IPS-18a (cell line): ENCODE measurements around the gene TBC1D4.

Experiments used
- H3K27ac ChIP-seq: one replicate; pipeline ENCODE4 v1.5.1; 2013; ENCODE audit warnings: low read length
- H3K27me3 ChIP-seq: one replicate; pipeline ENCODE4 v1.6.1; 2013; ENCODE audit warnings: mild to moderate bottlenecking, low read length; ENCODE audit not compliant: control insufficient read depth, insufficient read depth
- H3K36me3 ChIP-seq: one replicate; pipeline ENCODE4 v1.6.1; 2013; ENCODE audit warnings: low read depth, low read length; ENCODE audit not compliant: control insufficient read depth
- H3K4me1 ChIP-seq: one replicate; pipeline ENCODE4 v1.6.1; 2013; ENCODE audit warnings: low read depth, low read length; ENCODE audit not compliant: control insufficient read depth
- H3K4me3 ChIP-seq: one replicate; pipeline ENCODE4 v1.5.1; 2013; ENCODE audit warnings: low read length
- H3K9ac ChIP-seq: one replicate; pipeline ENCODE4 v1.6.1; 2013; ENCODE audit warnings: mild to moderate bottlenecking, low read length, moderate library complexity
- H3K9me3 ChIP-seq: one replicate; pipeline ENCODE4 v1.6.1; 2013; ENCODE audit warnings: low read depth, low read length; ENCODE audit not compliant: control insufficient read depth

TBC1D4 gene

DNA sequence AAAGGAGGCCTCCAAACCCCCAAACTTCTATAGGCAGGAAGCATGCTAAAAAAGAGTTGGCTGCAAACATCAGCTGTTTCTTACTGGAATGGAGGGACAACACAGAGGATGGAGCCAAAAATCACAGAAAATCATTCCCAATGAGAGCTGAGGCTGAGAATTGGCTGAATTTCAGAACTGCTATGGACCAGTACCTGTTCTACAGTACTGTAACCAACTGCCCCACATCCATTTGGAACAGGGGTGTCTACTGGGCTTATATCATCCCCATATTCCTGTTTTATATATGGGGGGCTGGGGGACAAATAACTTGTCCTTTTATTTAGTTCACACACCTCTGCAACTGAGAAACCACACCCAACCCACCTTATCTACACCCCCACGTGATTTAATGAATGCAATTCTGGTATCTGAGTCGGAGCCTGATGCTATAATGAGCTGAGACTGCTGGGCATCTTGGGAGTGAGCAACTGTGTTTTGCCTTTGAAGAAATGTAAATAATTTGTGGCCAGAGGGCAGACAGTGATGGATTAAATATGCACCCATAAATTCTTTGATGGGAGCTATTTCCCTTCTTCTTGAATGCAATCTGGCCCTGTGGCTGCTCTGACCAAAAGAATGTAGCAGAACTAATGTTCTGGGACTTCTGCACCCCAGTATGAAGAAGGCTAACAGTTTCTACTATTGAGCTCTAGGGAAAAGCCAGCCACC lies 82.6 kb downstream of the TBC1D4 start:
- Histone ChIP-seq H3K4me1 (no peaks in the 10 kb centered on the region), H3K4me3 (no peak overlapping the region), H3K9ac (no peak overlapping the region), H3K36me3 (no peaks in the 10 kb centered on the region), H3K27me3 (no peaks in the 10 kb centered on the region), H3K9me3 (no peaks in the 10 kb centered on the region), H3K27ac (no peak overlapping the region)

- H3K9ac ChIP-seq = no peak overlapping the region
- H3K27me3 ChIP-seq = no peaks in the 10 kb centered on the region
- no peaks in the 10 kb centered on the region for H3K4me1 ChIP-seq
- no peaks in the 10 kb centered on the region for H3K36me3 ChIP-seq
- H3K4me3 ChIP-seq = no peak overlapping the region
- no peaks in the 10 kb centered on the region for H3K9me3 ChIP-seq
- H3K27ac ChIP-seq = no peak overlapping the region
Observed at GRCh38 chr13:75398072-75398471, 83.9 kb downstream of the TBC1D4 start.

- Histone ChIP-seq H3K27ac (no peak overlapping the region), H3K36me3 (no peaks in the 10 kb centered on the region), H3K27me3 (no peaks in the 10 kb centered on the region), H3K4me1 (no peaks in the 10 kb centered on the region), H3K9me3 (no peaks in the 10 kb centered on the region), H3K4me3 (no peak overlapping the region), H3K9ac (no peak overlapping the region)
Observed at GRCh38 chr13:75395901-75396300, 86.1 kb downstream of the TBC1D4 start.

- H3K27ac ChIP-seq = no peak overlapping the region
- H3K27me3 ChIP-seq = no peaks in the 10 kb centered on the region
- no peaks in the 10 kb centered on the region for H3K9me3 ChIP-seq
- no peaks in the 10 kb centered on the region for H3K4me1 ChIP-seq
- H3K4me3 ChIP-seq = no peak overlapping the region
- H3K9ac ChIP-seq = no peak overlapping the region
- H3K36me3 ChIP-seq = no peaks in the 10 kb centered on the region
Observed at GRCh38 chr13:75395066-75395465, 86.9 kb downstream of the TBC1D4 start.

GRCh38 chr13:75393839-75394520 lies 88.0 kb downstream of the TBC1D4 start:
- H3K36me3 ChIP-seq = no peaks in the 10 kb centered on the region
- no peak overlapping the region for H3K4me3 ChIP-seq
- H3K9ac ChIP-seq = no peak overlapping the region
- no peaks in the 10 kb centered on the region for H3K27me3 ChIP-seq
- no peaks in the 10 kb centered on the region for H3K9me3 ChIP-seq
- H3K27ac ChIP-seq = no peak overlapping the region
- H3K4me1 ChIP-seq = no peaks in the 10 kb centered on the region

DNA sequence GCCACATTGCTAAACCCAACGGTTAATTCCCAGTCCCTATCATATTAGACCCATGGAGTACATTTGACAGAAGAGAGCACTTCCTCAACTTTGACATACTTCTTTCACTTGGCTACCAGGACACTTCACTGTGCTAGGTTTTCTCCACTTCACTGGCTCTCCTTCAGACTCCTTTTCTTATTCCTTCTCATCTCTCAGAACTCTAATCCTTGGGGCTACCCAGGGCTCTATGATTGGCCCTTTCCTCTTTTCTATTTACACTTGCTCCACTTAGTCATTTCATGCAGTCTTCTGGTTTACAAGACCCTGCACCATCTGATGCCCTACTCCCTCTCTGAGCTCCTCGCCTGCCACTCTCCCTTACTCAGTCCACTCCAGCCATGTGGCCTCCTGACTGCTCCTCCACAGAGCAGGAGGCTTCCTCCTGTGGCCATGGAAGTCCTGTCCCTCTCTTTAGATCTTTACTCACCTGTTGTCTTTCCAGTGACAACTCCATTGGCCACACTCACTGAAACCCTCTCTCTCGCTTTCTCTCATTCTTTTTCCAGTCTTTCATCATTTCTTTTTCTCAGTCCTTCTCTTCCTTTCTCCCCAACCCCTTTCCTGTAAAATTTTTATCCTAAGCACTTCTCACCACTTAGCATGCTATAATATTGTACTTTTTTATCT lies 90.4 kb downstream of the TBC1D4 start:
- Histone ChIP-seq H3K4me1 (no peaks in the 10 kb centered on the region), H3K36me3 (no peaks in the 10 kb centered on the region), H3K4me3 (no peak overlapping the region), H3K9me3 (no peaks in the 10 kb centered on the region), H3K27ac (no peak overlapping the region), H3K9ac (no peak overlapping the region), H3K27me3 (no peaks in the 10 kb centered on the region)

GRCh38 chr13:75390229-75390628 lies 91.7 kb downstream of the TBC1D4 start:
- Histone ChIP-seq H3K27ac (no peak overlapping the region), H3K9me3 (no peaks in the 10 kb centered on the region), H3K4me3 (no peak overlapping the region), H3K27me3 (no peaks in the 10 kb centered on the region), H3K36me3 (no peaks in the 10 kb centered on the region), H3K4me1 (no peaks in the 10 kb centered on the region), H3K9ac (no peak overlapping the region)

DNA sequence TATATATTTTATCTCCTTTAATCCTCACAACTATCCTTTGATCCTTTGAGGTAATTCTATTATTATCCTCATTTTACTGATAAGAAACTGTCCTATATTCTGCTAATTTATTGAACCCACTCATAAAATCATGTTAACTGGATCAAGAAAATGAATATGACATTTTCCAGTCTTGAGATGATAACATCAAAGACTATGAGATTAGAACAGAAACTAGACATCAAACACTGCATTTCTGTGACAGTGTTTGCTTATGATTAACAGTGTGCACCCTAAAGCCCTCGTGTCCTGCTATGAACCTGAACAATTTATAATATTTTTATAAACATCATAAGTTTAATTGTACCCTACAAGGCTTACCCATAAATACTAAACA lies 96.3 kb downstream of the TBC1D4 start:
- no peak overlapping the region for H3K4me3 ChIP-seq
- H3K27me3 ChIP-seq = no peaks in the 10 kb centered on the region
- H3K9me3 ChIP-seq = no peaks in the 10 kb centered on the region
- H3K9ac ChIP-seq = no peak overlapping the region
- H3K36me3 ChIP-seq = no peaks in the 10 kb centered on the region
- H3K4me1 ChIP-seq = no peaks in the 10 kb centered on the region
- no peak overlapping the region for H3K27ac ChIP-seq

DNA sequence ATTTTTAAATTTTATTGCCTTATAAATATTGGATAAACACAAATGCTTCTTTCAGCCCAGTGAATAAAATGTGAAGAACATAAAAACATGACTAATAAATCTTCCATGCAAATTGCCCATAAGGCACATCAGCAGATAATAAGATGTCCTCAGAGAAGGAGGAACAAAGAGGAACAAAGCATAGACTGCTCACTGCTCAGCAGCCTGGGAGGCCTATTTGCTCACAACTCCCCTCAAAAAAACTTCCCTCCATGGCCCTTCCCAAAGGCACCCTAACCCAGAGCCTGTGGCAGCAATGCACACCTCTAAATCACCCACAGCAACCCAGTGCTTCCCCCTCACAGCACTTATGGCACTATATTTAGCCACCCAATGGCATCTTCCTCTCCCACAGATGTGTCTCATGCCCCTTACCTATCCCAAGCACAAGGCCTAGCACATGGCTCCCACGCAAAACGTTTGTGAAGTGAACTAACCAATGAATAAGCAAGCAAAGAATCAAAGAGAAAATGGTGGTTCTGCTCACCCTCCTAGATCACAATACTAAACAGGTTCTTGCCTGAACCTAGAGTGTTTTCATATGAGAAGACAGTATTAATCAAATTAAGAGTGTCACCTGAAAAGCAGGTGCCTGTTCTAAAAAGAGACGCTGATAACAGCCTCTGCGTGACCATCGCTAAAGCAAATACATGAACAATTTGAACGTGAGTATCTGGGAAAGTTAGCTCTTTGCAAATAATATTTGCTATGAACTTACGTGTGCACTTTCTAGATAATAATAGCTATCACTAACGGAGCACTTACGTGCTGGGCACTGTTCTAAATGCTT lies 96.9 kb downstream of the TBC1D4 start:
- Histone ChIP-seq H3K9ac (no peak overlapping the region), H3K36me3 (no peaks in the 10 kb centered on the region), H3K4me1 (no peaks in the 10 kb centered on the region), H3K4me3 (no peak overlapping the region), H3K27me3 (no peaks in the 10 kb centered on the region), H3K27ac (no peak overlapping the region), H3K9me3 (no peaks in the 10 kb centered on the region)

GRCh38 chr13:75383064-75383715 lies 98.8 kb downstream of the TBC1D4 start:
- Histone ChIP-seq H3K4me3 (no peak overlapping the region), H3K9me3 (no peaks in the 10 kb centered on the region), H3K27me3 (no peaks in the 10 kb centered on the region), H3K9ac (no peak overlapping the region), H3K36me3 (no peaks in the 10 kb centered on the region), H3K4me1 (peaks cover 9% of the 10 kb centered on the region), H3K27ac (no peak overlapping the region)

DNA sequence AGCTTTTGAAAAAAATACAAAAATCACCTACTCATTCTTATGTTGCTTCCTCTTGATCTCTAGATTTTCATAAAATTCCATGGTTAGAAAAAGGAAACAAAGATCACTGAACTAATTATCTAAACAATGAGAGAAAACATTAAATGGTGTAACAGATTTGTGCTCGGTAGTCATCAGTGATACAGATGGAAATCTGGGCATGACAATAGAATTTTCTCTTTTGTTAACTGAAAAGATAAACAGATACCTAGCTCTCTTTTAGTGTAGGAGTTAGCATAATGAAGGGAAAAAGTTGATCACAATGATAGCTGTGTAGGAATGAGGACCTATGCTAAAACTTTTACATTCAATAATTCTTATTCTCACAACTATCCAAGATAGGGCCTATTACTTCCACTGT lies 103.7 kb downstream of the TBC1D4 start:
- Histone ChIP-seq H3K4me1 (peaks cover 24% of the 10 kb centered on the region), H3K4me3 (peak overlapping the region; percentile 25), H3K27ac (no peak overlapping the region), H3K9me3 (no peaks in the 10 kb centered on the region), H3K36me3 (no peaks in the 10 kb centered on the region), H3K27me3 (no peaks in the 10 kb centered on the region), H3K9ac (no peak overlapping the region)
